ENCODE results near the gene ACHE.

Gene ACHE

GRCh38 chr7:100896732-100897608 is 1.3 kb upstream of the ACHE start:
- DNase-seq, result peak; percentile 74

GRCh38 chr7:100895956-100896731 is 456 bp upstream of the ACHE start:
- peak; percentile 71 for DNase-seq

GRCh38 chr7:100894860-100895700 is 608 bp downstream of the ACHE start:
- DNase-seq, result peak; percentile 79

GRCh38 chr7:100893910-100894721 is 1.6 kb downstream of the ACHE start:
- DNase-seq, result peak; percentile 57

GRCh38 chr7:100893318-100893895 is 2.3 kb downstream of the ACHE start:
- no peak for DNase-seq

- peak; percentile 7 for DNase-seq
Measured at GRCh38 chr7:100892364-100893317, 3.0 kb downstream of the ACHE start.

GRCh38 chr7:100891568-100892247 is 4.0 kb downstream of the ACHE start:
- DNase-seq, result peak; percentile 8

- DNase-seq, result peak; percentile 85
Measured at GRCh38 chr7:100890653-100891567, 4.8 kb downstream of the ACHE start.

GRCh38 chr7:100888988-100889750 is 6.5 kb downstream of the ACHE start, which contains the start of gene UFSP1:
Gene UFSP1, minus strand, starts transcription at chr7:100889715. Its CDS starts 444 bp downstream, at chr7:100889271.
- peak; percentile 96 for DNase-seq

- peak; percentile 27 for DNase-seq
Measured at GRCh38 chr7:100888291-100888987, 7.2 kb downstream of the ACHE start.

- no peak for DNase-seq
Measured at GRCh38 chr7:100887516-100888290, 8.0 kb downstream of the ACHE start.

GRCh38 chr7:100886936-100887515 is 8.7 kb downstream of the ACHE start:
- DNase-seq, result no peak

GRCh38 chr7:100886142-100886935 is 9.3 kb downstream of the ACHE start:
- DNase-seq, result no peak

GRCh38 chr7:100885440-100886141 is 10.1 kb downstream of the ACHE start:
- no peak for DNase-seq
